ENCODE results near the gene SHISA9.

DNA sequence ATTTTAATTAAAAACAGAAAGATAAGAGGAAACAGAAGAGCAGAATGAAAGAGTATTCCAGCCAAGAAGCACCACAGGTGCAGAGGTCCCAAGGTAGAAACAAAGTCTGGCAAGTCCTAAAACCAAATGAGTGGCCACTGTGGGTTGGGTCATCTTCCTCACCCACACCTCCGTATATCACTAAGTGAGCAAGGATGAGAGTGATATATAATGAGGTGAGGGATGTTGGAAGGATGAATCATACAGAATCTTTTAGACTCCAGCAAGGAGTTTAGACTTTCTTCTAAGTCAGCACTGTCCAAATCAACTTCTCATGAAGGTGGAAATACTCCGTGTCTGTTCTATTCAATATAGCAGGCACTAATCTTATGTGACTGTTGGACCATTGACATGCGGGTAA lies 70.8 kb downstream of the SHISA9 start:
- TF ChIP-seq, protein P1, sequence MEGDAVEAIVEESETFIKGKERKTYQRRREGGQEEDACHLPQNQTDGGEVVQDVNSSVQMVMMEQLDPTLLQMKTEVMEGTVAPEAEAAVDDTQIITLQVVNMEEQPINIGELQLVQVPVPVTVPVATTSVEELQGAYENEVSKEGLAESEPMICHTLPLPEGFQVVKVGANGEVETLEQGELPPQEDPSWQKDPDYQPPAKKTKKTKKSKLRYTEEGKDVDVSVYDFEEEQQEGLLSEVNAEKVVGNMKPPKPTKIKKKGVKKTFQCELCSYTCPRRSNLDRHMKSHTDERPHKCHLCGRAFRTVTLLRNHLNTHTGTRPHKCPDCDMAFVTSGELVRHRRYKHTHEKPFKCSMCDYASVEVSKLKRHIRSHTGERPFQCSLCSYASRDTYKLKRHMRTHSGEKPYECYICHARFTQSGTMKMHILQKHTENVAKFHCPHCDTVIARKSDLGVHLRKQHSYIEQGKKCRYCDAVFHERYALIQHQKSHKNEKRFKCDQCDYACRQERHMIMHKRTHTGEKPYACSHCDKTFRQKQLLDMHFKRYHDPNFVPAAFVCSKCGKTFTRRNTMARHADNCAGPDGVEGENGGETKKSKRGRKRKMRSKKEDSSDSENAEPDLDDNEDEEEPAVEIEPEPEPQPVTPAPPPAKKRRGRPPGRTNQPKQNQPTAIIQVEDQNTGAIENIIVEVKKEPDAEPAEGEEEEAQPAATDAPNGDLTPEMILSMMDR (IDR thresholded peaks at IDR 0.05 in 4 of 5, conservative IDR thresholded peaks at IDR 0.05 in 1 of 5), result no peak
- TF ChIP-seq POLR2A (IDR thresholded peaks at IDR 0.05), result no peak
